H1 (cell line): ENCODE results near the gene LHFPL3. TPM values are rescaled to one million over a fixed set of nuclear protein-coding genes. Genes with fewer than 3 reads are reported as not detected.

Source experiments
- CTCF ChIA-PET: fragments of 300-600 bp; sonication (Branson Sonifier 250); formaldehyde crosslinking; loops from one replicate; lab custom pipeline; 2021; ENCODE audit not compliant: partially characterized antibody; lab: Charles Lee
- POLR2A ChIA-PET: fragments of 300-600 bp; sonication (Branson Sonifier 250); formaldehyde crosslinking; loops from one replicate; lab custom pipeline; 2021; ENCODE audit warnings: inconsistent platforms; ENCODE audit not compliant: partially characterized antibody; lab: Charles Lee
- DNase-seq, 2 experiments: peaks; one replicate each; pipeline versions ENCODE4 v3.0.0 to v3.0.0-alpha.2; 2010 to 2022; ENCODE audit warnings: low spot score in 2 of 2, low read depth in 1 of 2, mixed read lengths in 1 of 2
- FAIRE-seq: peaks from 2 replicates; lab custom pipeline; 2011; peaks lifted over from hg19 to GRCh38; lab: Jason Lieb, UNC
- H2AFZ ChIP-seq: 2 replicates; pipeline ENCODE4 v1.8.1; 2012; ENCODE audit warnings: low read length, inconsistent platforms
- H2AK5ac ChIP-seq: 2 replicates; pipeline ENCODE4 v1.6.1; 2013; ENCODE audit warnings: low read depth, low read length
- H2BK120ac ChIP-seq: replicated peaks from 2 replicates; pipeline ENCODE3; 2013; ENCODE audit warnings: low read depth, low read length, inconsistent platforms
- H2BK12ac ChIP-seq: 2 replicates; pipeline ENCODE4 v1.6.1; 2013; ENCODE audit warnings: low read depth, low read length
- H2BK15ac ChIP-seq: 2 replicates; pipeline ENCODE4 v1.6.1; 2013; ENCODE audit warnings: low read length
- H2BK20ac ChIP-seq: 2 replicates; pipeline ENCODE4 v1.6.1; 2013; ENCODE audit warnings: low read length
- H2BK5ac ChIP-seq: 2 replicates; pipeline ENCODE4 v1.6.1; 2013; ENCODE audit warnings: low read depth, low read length
- H3K14ac ChIP-seq: 2 replicates; pipeline ENCODE4 v1.6.1; 2013; ENCODE audit warnings: inconsistent platforms; ENCODE audit not compliant: insufficient read length
- H3K18ac ChIP-seq: 2 replicates; pipeline ENCODE4 v1.6.1; 2013; ENCODE audit warnings: low read length; ENCODE audit errors: extremely low read depth
- H3K23ac ChIP-seq: 2 replicates; pipeline ENCODE4 v1.6.1; 2013; ENCODE audit warnings: inconsistent platforms; ENCODE audit not compliant: insufficient read length
- H3K23me2 ChIP-seq: 2 replicates; pipeline ENCODE4 v1.6.1; 2013; ENCODE audit warnings: low read depth, low read length
- H3K27ac ChIP-seq: 2 replicates; pipeline ENCODE4 v1.6.1; 2011; ENCODE audit warnings: low read depth, low read length, inconsistent platforms
- H3K27me3 ChIP-seq, 4 experiments: replicated peaks in 1 of 4; 1 replicate in 1 of 4; 2 replicates in 3 of 4; pipeline versions ENCODE4 v1.6.1 to v1.8.1; 2011 to 2013; ENCODE audit warnings: low read length in 3 of 4, mild to moderate bottlenecking in 3 of 4, inconsistent platforms in 2 of 4, mixed read lengths in 2 of 4, moderate library complexity in 1 of 4; ENCODE audit not compliant: control insufficient read depth in 3 of 4, insufficient read depth in 3 of 4; ENCODE audit errors: extremely low read depth in 1 of 4
- H3K36me3 ChIP-seq, 4 experiments: 2 replicates each; pipeline versions ENCODE4 v1.6.1 to v1.8.1; 2011 to 2013; ENCODE audit warnings: mild to moderate bottlenecking in 4 of 4, low read length in 3 of 4, moderate library complexity in 2 of 4, control low read depth in 1 of 4, inconsistent platforms in 1 of 4; ENCODE audit not compliant: insufficient read depth in 4 of 4, control insufficient read depth in 2 of 4
- H3K4ac ChIP-seq: replicated peaks from 2 replicates; pipeline ENCODE3; 2013; ENCODE audit warnings: low read length, low read depth, mixed read lengths, inconsistent platforms; ENCODE audit not compliant: insufficient read length
- H3K4me1 ChIP-seq, 4 experiments: replicated peaks in 1 of 4; 1 replicate in 1 of 4; 2 replicates in 3 of 4; pipeline versions ENCODE4 v1.6.1 to v1.8.1; 2011 to 2013; ENCODE audit warnings: low read length in 3 of 4, inconsistent platforms in 2 of 4, mixed read lengths in 1 of 4; ENCODE audit not compliant: insufficient read depth in 4 of 4, control insufficient read depth in 3 of 4
- H3K4me2 ChIP-seq, 2 experiments: 2 replicates each; pipeline versions ENCODE4 v1.6.1 to v1.8.1; 2011 to 2013; ENCODE audit warnings: low read depth in 2 of 2, low read length in 2 of 2, control low read depth in 1 of 2, inconsistent platforms in 1 of 2, mild to moderate bottlenecking in 1 of 2; ENCODE audit not compliant: insufficient read depth in 1 of 2
- H3K4me3 ChIP-seq, 4 experiments: fragments of 200-600, 300-600 bp in 1 of 4; sonication (generic), shearing (Covaris generic), sonication (Bioruptor Twin) in 1 of 4; 2 replicates each; pipeline versions ENCODE4 v1.5.1 to v1.8.1; 2011 to 2016; ENCODE audit warnings: low read length in 4 of 4, low read depth in 3 of 4, control low read depth in 2 of 4, inconsistent platforms in 2 of 4, mild to moderate bottlenecking in 2 of 4, mixed read lengths in 1 of 4, moderate library complexity in 1 of 4; ENCODE audit not compliant: insufficient read depth in 2 of 4; ENCODE audit errors: extremely low read depth in 1 of 4
- H3K56ac ChIP-seq: replicated peaks from 2 replicates; pipeline ENCODE3; 2013; ENCODE audit warnings: low read depth, mild to moderate bottlenecking, mixed read lengths, low read length, inconsistent platforms; ENCODE audit not compliant: insufficient read length
- H3K79me1 ChIP-seq: 2 replicates; pipeline ENCODE4 v1.6.1; 2013; ENCODE audit warnings: low read depth, low read length, control low read depth
- H3K79me2 ChIP-seq, 2 experiments: 2 replicates each; pipeline versions ENCODE4 v1.6.1 to v1.8.1; 2012 to 2013; ENCODE audit warnings: low read length in 2 of 2, mild to moderate bottlenecking in 2 of 2, inconsistent platforms in 1 of 2; ENCODE audit not compliant: insufficient read depth in 2 of 2, control insufficient read depth in 1 of 2
- H3K9ac ChIP-seq, 4 experiments: replicated peaks in 1 of 4; 1 replicate in 1 of 4; 2 replicates in 3 of 4; pipeline versions ENCODE4 v1.6.1 to v1.8.1; 2011 to 2013; ENCODE audit warnings: low read depth in 3 of 4, low read length in 3 of 4, control low read depth in 2 of 4, mild to moderate bottlenecking in 2 of 4, moderate library complexity in 2 of 4, inconsistent platforms in 1 of 4; ENCODE audit errors: extremely low read depth in 1 of 4
- H3K9me3 ChIP-seq, 2 experiments: 2 replicates each; pipeline versions ENCODE4 v1.6.1 to v1.8.1; 2012 to 2013; ENCODE audit warnings: mild to moderate bottlenecking in 2 of 2, moderate library complexity in 2 of 2, control low read depth in 1 of 2, inconsistent platforms in 1 of 2, low read depth in 1 of 2, low read length in 1 of 2, mixed read lengths in 1 of 2; ENCODE audit not compliant: insufficient read depth in 2 of 2
- H4K20me1 ChIP-seq, 2 experiments: replicated peaks in 1 of 2; 2 replicates each; pipeline versions ENCODE3 to v1.8.1; 2011 to 2013; ENCODE audit warnings: inconsistent platforms in 2 of 2, low read length in 2 of 2, mild to moderate bottlenecking in 1 of 2; ENCODE audit not compliant: insufficient read depth in 2 of 2, control insufficient read depth in 1 of 2
- H4K5ac ChIP-seq: 2 replicates; pipeline ENCODE4 v1.6.1; 2013; ENCODE audit warnings: low read length, low read depth, mixed read lengths, inconsistent platforms; ENCODE audit not compliant: insufficient read length
- H4K8ac ChIP-seq: 2 replicates; pipeline ENCODE4 v1.8.0; 2013; ENCODE audit warnings: mild to moderate bottlenecking, moderate library complexity, low read length, inconsistent platforms; ENCODE audit not compliant: insufficient read depth; ENCODE audit errors: extremely low read depth
- H4K91ac ChIP-seq: replicated peaks from 2 replicates; pipeline ENCODE3; 2013; ENCODE audit warnings: low read length, mixed read lengths, inconsistent platforms; ENCODE audit not compliant: insufficient read length
- BACH1 ChIP-seq: IDR thresholded peaks from 2 replicates; pipeline ENCODE4 v1.6.1; 2012; ENCODE audit warnings: low read length, improper control_type of control experiment
- CBX5 ChIP-seq: fragments of 300-800, 300-1000 bp; sonication (generic); IDR thresholded peaks from 2 replicates; pipeline ENCODE4 v1.7.1; 2016; ENCODE audit warnings: antibody characterized with exemption, low read length, low read depth
- CBX8 ChIP-seq: fragments of 300-800, 300-1000 bp; sonication (generic); IDR thresholded peaks from 2 replicates; pipeline ENCODE4 v1.7.1; 2016; ENCODE audit warnings: low read depth, low read length, borderline replicate concordance
- CHD2 ChIP-seq: IDR thresholded peaks from 2 replicates; pipeline ENCODE4 v1.6.1; 2012; ENCODE audit warnings: low read length, improper control_type of control experiment
- EGR1 ChIP-seq: IDR thresholded peaks from 2 replicates; pipeline ENCODE4 v1.6.1; 2011; ENCODE audit warnings: low read depth, low read length, borderline replicate concordance
- FOSL1 ChIP-seq: IDR thresholded peaks from 2 replicates; pipeline ENCODE4 v1.6.1; 2011; ENCODE audit warnings: mild to moderate bottlenecking, low read depth, low read length, moderate library complexity; ENCODE audit not compliant: insufficient read depth
- NANOG ChIP-seq: IDR thresholded peaks from 2 replicates; pipeline ENCODE4 v1.6.1; 2011; ENCODE audit warnings: low read length, low read depth, mild to moderate bottlenecking, inconsistent platforms; ENCODE audit not compliant: insufficient read depth, poor library complexity, severe bottlenecking
- SP1 ChIP-seq: IDR thresholded peaks from 2 replicates; pipeline ENCODE4 v1.6.1; 2011; ENCODE audit warnings: low read depth, low read length
- SP4 ChIP-seq: IDR thresholded peaks from 2 replicates; pipeline ENCODE4 v1.6.1; 2012; ENCODE audit warnings: low read length, inconsistent platforms
- TBP ChIP-seq: IDR thresholded peaks from 2 replicates; pipeline ENCODE4 v1.6.1; 2011; ENCODE audit warnings: low read depth, low read length, improper control_type of control experiment
- WGBS, 2 experiments: shearing (Covaris generic) in 1 of 2; methylation state at CpG; one replicate each; pipeline versions ENCODE4 v1.1.6 to v1.1.7; 2013 to 2015; ENCODE audit warnings: low lambda C conversion rate in 2 of 2, mixed read lengths in 2 of 2, inconsistent platforms in 1 of 2, low coverage in 1 of 2, missing lambda C conversion rate in 1 of 2; ENCODE audit not compliant: insufficient replicate concordance in 2 of 2, insufficient coverage in 1 of 2, insufficient read length in 1 of 2; ENCODE audit errors: extremely low coverage in 1 of 2, missing lambda C conversion rate in 1 of 2; 5-methylcytosine and 5-hydroxymethylcytosine counted together
- polyA plus RNA-seq, 7 experiments: library from polyadenylated mRNA; depleted of rRNA in 3 of 7; stranded (reverse) in 5 of 7; unstranded in 2 of 7; fragments of >200 nt in 5 of 7; fragments of 200-250 nt in 2 of 7; gene quantifications; 1 replicate in 5 of 7; 2 replicates in 1 of 7; 4 replicates in 1 of 7; pipeline versions ENCODE4 v1.2.1 to v1.2.3, GENCODE V29; 2011 to 2013; ENCODE audit warnings: missing spikeins in 2 of 7, mixed read lengths in 2 of 7
- total RNA-seq: library from RNA; stranded (reverse); fragmentation: NEBNext Ultra II Directional; extraction: Animal tissue kit (Norgen Biotek cat#: 25700); gene quantifications from 2 replicates; pipeline ENCODE4 v1.2.1, GENCODE V29; 2021
- TF ChIP-seq, protein P1 (sequence below): IDR thresholded peaks from 2 replicates; pipeline ENCODE4 v1.6.1; 2011; ENCODE audit warnings: low read length, improper control_type of control experiment

The LHFPL3 gene
- total and polyA plus RNA-seq, 2 of the 8 experiments (the other 6 are each of a cell fraction or from before 2014, with no cell fraction given), result 0.24 to 0.50 TPM

- Histone ChIP-seq H4K20me1 (no peaks in the 10 kb centered on the region), H2BK15ac (no peak overlapping the region), H3K9ac (no peak overlapping the region), H3K18ac (no peak overlapping the region), H3K36me3 (no peaks in the 10 kb centered on the region), H2BK120ac (no peak overlapping the region), H3K27me3 (no peaks in the 10 kb centered on the region), H3K79me2 (no peaks in the 10 kb centered on the region), H4K8ac (no peak overlapping the region), H3K4me3 (no peak overlapping the region), H3K23me2 (no peaks in the 10 kb centered on the region; the same call in 1 of the 2 replicates), H4K91ac (no peak overlapping the region), H2BK20ac (no peak overlapping the region), H3K9me3 (no peaks in the 10 kb centered on the region), H3K79me1 (no peaks in the 10 kb centered on the region), H4K5ac (no peak overlapping the region), H3K14ac (no peak overlapping the region), H2AFZ (no peak overlapping the region), H3K56ac (no peak overlapping the region), H2BK5ac (no peak overlapping the region), H3K27ac (no peak overlapping the region), H2AK5ac (no peak overlapping the region), H2BK12ac (no peak overlapping the region), H3K23ac (no peak overlapping the region), H3K4ac (no peak overlapping the region), H3K4me1 (no peaks in the 10 kb centered on the region), H3K4me2 (no peak overlapping the region)
- no peak for FAIRE-seq
- 88% methylated on average over 7 of the region's 8 CpGs; no CpG with 5 or more reads in 1 of the 2 experiments for WGBS, 2 experiments
- ChIA-PET CTCF (no interaction called here), POLR2A (no interaction called here)
- no peak for DNase-seq
- no peak for TF ChIP-seq TBP
- no peak for TF ChIP-seq CBX5
- TF ChIP-seq FOSL1, result no peak
- TF ChIP-seq SP4, result no peak
- no peak for TF ChIP-seq EGR1
- no peak for TF ChIP-seq SP1
- TF ChIP-seq CHD2, result no peak
- no peak for TF ChIP-seq BACH1
- no peak for TF ChIP-seq NANOG
- no peak for TF ChIP-seq CBX8
- TF ChIP-seq, protein P1, sequence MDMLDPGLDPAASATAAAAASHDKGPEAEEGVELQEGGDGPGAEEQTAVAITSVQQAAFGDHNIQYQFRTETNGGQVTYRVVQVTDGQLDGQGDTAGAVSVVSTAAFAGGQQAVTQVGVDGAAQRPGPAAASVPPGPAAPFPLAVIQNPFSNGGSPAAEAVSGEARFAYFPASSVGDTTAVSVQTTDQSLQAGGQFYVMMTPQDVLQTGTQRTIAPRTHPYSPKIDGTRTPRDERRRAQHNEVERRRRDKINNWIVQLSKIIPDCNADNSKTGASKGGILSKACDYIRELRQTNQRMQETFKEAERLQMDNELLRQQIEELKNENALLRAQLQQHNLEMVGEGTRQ, result no peak
These were observed 477.3 kb downstream of the LHFPL3 start for GRCh38 chr7:104805449-104806317.
